GM19372 (cell line): ENCODE measurements around the gene DUSP11.
"Not testable (repeated sequence)": the region's sequence is repeated elsewhere in the genome, so short reads cannot be mapped to it uniquely, and the experiment has no call there.

ENCODE experiments used
- ATAC-seq: cut with Tn5 transposase; IDR thresholded peaks from one replicate; pipeline ENCODE4 v1.9.1; 2021; ENCODE audit warnings: mild to moderate bottlenecking, low read depth, moderate library complexity; ENCODE audit not compliant: unreplicated experiment

DUSP11 gene

DNA sequence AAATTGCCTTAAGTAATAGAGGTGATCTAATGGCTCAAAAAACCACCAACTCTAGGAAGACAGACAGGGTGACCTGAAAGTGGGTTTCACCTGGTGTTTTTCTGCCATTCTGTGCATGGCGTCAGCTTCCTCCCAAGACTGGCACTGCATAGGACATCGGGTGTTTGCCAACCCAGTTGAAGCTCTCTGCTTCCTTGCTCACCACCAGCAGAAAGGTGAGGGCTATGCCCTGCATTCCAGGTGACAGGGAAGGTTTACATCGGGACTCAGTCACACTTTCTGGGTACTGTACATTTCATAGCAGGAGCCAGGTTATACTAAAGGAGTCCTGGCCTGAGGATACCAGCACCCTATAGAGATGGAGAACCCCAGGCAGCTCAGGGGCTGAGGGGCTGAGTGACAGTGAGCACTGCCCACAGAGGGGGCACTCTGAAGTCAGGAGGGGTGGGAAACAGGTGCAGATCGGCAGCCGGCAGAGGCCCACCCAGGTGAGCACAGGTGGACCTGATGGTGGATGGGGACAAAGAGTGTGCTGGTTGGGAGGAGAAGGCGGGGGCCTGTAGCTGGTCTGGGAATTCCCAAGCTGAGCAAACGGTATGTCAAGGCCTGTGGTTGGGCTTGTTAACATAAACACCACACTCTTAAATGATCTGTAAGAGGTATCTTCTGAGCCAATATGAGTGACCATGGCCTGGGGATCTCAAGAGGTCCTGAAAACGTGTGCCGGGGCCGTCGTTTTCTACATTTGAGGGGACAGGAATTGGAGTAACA lies 60.9 kb downstream of the DUSP11 start:
- ATAC-seq, result no peak

DNA sequence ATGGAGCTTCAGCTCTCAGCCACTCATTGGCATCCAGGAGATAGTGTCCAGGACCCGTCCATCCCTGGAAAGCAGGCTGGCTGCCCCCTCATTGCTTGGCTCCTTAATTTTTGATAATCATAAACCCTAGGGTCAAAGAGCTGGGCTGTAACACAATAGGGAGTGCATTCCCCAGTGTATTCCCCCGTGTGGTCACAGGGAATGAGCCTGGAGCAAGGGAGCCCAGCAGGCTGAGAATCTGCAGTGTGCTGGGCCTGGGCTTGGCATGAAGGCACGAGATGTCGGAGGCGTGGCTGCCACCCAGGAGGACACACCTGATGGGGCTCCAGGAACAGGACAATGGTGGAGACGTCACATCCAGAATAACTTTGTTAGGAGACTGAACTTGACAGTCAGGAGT lies 61.5 kb downstream of the DUSP11 start:
- ATAC-seq, result no peak

DNA sequence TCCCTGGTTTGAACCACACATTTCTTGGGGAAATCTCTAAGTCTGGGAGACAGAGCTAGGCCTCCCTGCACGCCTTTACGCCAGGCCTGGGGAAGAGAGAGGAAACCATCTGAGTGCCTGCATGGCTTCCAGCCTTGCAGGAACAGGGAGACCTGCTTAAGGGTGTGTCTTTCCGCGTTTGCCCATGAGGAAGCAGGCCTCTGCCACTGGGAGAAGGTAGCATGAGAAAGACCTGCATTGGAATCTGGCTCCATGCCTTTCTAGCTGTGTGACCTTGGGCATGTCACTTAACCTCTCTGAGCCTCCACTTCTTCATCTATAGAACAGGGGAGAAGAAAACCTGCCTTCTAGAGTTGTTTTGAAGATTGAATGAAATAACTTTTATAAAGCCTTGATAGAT lies 62.2 kb downstream of the DUSP11 start:
- ATAC-seq, result not testable (repeated sequence)

DNA sequence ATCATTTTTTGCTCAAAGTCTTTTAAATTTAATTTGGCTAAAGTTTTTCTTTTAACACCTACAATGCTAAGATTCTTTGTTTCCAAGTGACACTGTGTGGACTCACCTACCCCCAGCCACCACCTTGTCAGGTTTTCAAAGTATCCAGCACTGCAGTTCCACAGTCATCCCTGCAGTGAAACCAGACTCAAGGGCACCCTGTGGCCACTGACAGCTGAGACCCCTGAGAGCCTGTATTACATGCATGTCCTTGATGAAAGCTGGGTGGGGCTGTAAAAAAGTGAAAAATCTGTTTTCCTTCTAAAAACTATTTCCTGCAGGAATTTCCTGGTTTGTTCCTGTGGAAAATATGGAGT lies 62.7 kb downstream of the DUSP11 start:
- no peak for ATAC-seq

DNA sequence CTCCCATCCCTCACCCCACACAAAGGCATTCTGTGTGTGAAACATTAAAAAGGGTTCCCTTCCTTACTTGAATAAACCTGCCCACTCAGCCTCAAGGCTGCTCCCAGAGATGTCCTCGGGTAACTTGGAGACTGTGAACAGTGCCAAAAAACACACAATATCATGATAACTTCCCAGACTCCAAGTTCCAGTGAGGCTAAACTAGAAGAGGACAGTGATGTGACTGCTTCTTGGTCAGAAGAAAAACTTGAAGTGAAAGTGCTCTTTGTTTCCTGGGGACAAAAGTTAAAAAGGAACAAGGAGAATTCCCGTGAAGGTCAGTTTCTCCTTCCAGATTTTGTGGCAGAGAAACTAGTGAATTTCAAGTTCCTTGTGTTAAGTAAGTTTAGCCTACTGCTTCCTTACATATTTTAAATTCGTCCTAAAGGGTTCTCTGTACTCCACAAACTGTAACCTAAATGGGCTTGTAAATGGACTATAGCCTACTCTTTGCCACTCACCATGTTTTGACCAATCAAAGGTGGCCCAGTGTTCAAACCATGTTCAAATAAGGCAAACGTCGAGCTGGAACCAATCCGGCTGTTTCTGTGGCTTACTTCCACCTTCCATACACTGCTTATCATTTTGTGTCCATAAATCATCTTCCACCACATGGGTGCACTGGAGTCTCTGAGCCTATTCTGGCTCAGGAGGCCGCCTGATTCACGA lies 63.2 kb downstream of the DUSP11 start:
- ATAC-seq, result no peak

DNA sequence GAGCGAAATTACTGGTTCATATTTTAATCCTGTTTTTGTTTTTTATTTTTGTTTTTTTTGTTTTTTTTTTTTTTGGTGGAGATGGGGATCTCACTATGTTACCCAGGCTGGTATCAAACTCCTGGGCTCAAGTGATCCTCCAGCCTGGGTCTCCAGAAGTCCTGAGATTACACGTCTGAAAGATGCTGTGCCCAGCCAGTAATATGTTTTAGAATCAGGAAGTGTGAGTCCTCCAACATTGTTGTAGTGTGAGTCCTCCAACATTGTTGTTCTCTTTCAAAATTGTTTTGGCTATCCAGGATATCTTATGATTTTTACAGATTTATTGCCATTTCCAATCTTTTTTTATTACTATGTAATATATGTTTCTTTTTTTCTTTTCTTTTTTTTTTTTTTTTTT lies 65.8 kb downstream of the DUSP11 start:
- no peak for ATAC-seq
